NOMO-1 treated with DMSO at 0.1 percent for 48 hours (cell line): ENCODE data around the gene PDCD10.

ENCODE experiments used
- DNase-seq: peaks from one replicate; lab custom pipeline; 2025; ENCODE audit not compliant: unreplicated experiment; lab: John Stamatoyannopoulos, UW

The PDCD10 gene

GRCh38 chr3:167735233-167736138, 794 bp upstream of the PDCD10 start, which contains the start of gene SERPINI1:
Gene SERPINI1, plus strand, starts transcription at chr3:167735721. Its CDS starts 53,408 bp downstream, at chr3:167789129.
- DNase-seq = peak; percentile 96

DNA sequence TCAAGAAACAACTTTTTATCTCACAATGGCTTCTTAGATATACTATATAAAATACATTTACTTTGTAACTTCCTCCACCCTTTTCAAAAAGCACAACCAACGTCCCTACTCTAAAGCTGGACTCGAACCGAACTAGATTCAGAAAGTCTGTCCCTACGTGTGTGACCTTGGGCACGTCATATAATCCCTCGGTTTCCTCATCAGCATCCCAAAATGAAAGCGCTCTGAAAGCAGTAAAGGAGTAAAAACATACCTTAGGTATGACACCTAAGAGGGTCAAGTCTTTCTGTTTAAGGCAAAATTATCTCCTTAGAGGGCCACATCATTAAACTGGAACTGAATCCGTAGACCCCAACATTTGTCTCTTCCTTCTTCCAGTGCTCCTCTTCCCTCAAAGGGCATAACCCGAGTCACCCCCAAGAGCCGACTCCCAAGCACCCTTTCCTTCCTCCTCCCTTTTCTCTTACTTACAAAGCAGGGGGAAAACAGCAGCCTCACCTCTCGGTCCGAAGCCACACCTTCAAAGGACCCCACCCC, 663 bp downstream of the PDCD10 start:
- peak; percentile 60 for DNase-seq

GRCh38 chr3:167732313-167733065, 2.2 kb downstream of the PDCD10 start:
- DNase-seq = no peak

- DNase-seq = no peak
Measured at GRCh38 chr3:167731393-167731792, 3.3 kb downstream of the PDCD10 start.

DNA sequence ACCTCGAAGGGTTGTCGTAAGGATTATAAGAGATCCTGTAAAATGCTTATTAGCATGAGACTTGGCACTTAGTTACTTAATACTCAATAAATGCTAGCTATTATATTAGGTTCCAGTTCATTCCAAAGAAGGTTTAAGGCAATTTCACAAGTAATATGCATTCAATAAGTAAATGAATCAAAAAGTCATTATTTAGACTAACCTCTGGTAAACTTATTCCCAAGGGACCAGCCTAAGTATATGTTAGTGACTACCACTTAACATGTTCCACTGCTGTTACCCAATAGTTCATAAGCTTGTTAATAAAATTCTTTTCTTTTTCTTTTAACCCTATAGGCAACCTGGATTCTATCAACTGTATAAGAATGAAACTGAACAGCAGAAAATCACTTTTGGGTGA, 5.1 kb downstream of the PDCD10 start:
- no peak for DNase-seq

DNA sequence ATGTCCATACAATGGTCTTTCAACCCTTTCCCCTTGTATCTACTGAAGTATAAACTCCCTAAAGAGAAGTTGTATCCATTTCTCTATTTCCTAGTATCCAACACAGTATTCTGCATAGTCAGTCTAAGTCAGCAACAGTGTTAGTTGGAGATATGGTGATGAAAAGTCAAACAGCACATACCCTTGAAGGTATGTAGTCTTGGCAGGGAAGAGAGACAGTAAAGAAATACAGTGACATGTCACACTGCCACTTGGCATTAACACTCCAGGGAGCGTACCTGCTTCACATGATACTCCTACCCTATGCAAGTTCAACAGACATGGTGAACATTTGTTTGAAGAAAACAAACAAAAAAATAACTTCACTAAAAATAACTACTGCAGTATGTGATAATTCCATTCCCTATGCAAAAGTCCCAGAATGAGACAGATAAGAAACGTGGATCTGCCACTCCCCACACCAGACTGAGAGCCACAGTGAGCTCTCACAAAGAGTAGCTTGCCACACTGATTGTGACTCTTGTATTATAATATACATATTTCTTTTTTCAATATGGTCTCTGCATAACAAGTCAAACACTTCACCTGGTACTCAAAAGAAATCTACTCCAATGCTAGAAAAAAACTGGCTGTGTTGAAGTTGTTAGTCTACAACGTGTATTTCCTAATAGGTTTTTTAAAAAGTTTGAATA, 5.9 kb downstream of the PDCD10 start:
- DNase-seq = no peak

DNA sequence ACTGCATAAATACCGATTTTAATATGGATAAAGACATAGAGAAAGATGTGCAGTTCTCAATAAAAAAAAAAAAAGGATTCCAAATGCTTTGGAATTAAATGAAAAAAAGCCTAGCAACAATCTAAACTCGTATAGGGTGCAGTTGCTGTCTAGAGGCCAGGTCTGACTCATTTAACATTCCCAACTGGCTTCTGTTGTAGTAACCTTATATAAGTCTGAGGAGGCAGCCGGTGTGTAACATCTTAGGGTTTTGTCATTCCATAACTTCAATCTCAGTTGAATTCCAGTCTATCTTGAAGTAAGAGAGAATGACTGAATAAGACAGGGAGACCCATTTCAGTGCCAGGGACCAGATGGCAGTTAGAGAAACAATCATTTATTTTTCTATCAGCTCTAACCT, 6.5 kb downstream of the PDCD10 start:
- no peak for DNase-seq

GRCh38 chr3:167723872-167724271, 10.8 kb downstream of the PDCD10 start:
- DNase-seq = no peak

- DNase-seq = no peak
Measured at GRCh38 chr3:167723025-167723512, 11.6 kb downstream of the PDCD10 start.

GRCh38 chr3:167718582-167718981, 16.1 kb downstream of the PDCD10 start:
- DNase-seq = no peak

- DNase-seq = no peak
Measured at GRCh38 chr3:167716920-167717319, 17.8 kb downstream of the PDCD10 start.

- DNase-seq = no peak
Measured at GRCh38 chr3:167714871-167715270, 19.8 kb downstream of the PDCD10 start.

DNA sequence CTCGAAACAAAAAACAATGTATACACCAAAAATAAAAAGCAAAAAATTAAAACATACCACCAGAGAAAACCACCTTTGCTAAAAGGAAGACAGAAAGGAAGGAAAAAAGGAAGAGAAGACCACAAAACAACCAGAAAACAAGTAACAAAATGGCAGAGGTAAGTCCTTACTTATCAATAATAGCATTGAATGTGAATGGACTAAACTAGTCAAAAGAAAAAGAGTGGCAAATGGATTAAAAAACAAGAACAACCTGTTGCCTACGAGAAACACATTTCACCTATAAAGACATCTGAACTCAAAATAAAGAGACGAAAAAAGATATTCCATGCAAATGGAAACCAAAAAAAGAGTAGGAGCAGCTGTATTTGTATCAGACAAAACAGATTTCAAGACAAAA, 22.2 kb downstream of the PDCD10 start:
- DNase-seq = no peak

- no peak for DNase-seq
Measured at GRCh38 chr3:167711439-167711838, 23.3 kb downstream of the PDCD10 start.

DNA sequence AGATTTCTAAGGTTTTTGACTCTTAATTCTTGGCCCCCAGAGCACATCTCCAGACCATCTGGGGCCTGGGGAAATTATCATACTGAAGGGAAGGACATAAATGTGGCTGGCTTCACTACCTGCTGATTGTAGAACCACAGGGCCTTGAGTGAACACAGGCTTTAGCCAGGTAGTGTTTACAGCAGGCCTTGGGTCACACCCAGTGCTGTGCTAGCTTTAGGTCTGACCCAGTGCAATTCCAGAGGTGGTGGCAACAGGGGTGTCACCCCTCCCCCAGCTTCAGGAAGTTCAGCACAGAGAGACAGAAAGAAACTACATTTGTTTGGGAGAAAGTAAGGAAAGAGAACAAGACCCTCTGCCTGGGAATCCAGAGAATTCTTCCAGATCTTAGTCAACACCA, 24.1 kb downstream of the PDCD10 start:
- no peak for DNase-seq

DNA sequence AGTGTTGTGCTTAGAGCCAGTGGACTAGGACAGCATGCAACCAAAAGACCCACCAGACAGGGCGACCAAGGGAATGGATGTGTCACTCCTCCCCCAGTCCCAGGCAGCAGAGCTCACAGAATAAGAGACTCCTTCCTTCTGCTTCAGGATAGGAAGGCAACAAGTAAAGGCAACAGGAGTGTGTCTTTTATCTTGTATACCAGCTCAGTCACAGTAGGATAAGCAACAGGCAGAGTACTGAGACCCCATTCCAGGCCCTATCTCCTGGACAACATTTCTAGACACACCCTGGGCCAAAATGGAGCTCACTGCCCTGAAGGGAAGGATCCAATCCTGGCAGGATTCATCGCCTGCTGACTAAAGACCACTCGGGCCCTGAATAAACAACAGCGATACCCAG, 25.0 kb downstream of the PDCD10 start:
- no peak for DNase-seq

GRCh38 chr3:167705840-167706239, 28.9 kb downstream of the PDCD10 start:
- DNase-seq = no peak

GRCh38 chr3:167700926-167701325, 33.8 kb downstream of the PDCD10 start:
- DNase-seq = no peak

DNA sequence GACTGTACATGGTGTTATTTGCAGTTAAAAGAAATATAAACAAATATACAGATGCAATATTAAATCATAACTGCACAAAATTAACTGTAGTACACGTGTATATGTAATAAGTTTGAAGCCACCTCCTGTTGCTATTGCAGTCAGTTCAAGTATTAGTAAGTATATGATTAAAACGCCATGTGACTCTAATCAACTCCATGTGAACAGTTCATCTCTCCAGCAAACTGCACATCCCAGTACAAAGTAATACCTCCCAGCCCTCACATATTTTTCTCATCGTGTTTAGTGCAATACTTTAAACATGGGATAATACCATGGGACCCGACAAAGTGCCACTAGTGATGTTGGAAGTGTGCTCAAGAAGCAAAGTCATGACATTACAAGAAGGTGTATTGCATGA, 34.6 kb downstream of the PDCD10 start:
- DNase-seq = no peak

GRCh38 chr3:167694121-167694520, 40.6 kb downstream of the PDCD10 start:
- no peak for DNase-seq

- DNase-seq = peak; percentile 66
Measured at GRCh38 chr3:167691366-167691765, 43.3 kb downstream of the PDCD10 start.
